HCT116 (cell line): ENCODE results near the gene SOCS4.

Experiments used
- EGR1 ChIP-seq: IDR thresholded peaks from 2 replicates; pipeline ENCODE4 v1.6.1; 2012; ENCODE audit warnings: low read depth
- RAD21 ChIP-seq: IDR thresholded peaks from 2 replicates; pipeline ENCODE4 v1.6.1; 2012; ENCODE audit warnings: low read depth, mild to moderate bottlenecking
- ZFX ChIP-seq: fragments of 450-650 bp; IDR thresholded peaks from 2 replicates; pipeline ENCODE4 v1.6.1; 2017
- TF ChIP-seq, protein P1 (sequence below), 3 experiments: fragments of 200-600 bp in 1 of 3; sonication (generic) in 1 of 3; IDR thresholded peaks in 2 of 3; conservative IDR thresholded peaks in 1 of 3; 2 replicates each; pipeline ENCODE4 v1.5.1; 2012 to 2017; ENCODE audit warnings: low read depth in 2 of 3, low read length in 2 of 3, antibody characterized with exemption in 1 of 3, borderline replicate concordance in 1 of 3, control low read depth in 1 of 3, mild to moderate bottlenecking in 1 of 3, mixed read lengths in 1 of 3, mixed run types in 1 of 3, moderate library complexity in 1 of 3; ENCODE audit not compliant: insufficient read depth in 1 of 3
- TF ChIP-seq, protein P2 (sequence below): IDR thresholded peaks from 2 replicates; pipeline ENCODE4 v1.6.1; 2012

DNA sequence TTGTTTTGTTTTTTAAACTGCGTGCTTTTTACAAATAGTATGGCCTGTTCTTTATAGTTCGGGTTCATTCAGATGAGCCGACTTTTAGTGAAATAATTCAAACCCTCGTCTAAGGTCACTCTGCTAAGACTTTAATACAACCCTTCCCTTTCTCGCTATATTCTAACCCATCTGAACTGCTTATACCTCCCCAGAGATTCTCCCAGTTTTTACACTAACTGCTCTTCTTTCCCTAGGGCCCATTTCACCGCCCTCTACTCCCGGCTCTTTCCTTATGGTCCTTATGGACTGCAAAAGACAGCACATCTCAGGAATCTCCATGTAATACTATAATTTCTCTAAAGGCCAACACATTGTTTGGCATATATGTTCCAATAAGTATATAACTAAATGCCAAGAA is 26.5 kb downstream of the SOCS4 start:
- TF ChIP-seq, protein P1, sequence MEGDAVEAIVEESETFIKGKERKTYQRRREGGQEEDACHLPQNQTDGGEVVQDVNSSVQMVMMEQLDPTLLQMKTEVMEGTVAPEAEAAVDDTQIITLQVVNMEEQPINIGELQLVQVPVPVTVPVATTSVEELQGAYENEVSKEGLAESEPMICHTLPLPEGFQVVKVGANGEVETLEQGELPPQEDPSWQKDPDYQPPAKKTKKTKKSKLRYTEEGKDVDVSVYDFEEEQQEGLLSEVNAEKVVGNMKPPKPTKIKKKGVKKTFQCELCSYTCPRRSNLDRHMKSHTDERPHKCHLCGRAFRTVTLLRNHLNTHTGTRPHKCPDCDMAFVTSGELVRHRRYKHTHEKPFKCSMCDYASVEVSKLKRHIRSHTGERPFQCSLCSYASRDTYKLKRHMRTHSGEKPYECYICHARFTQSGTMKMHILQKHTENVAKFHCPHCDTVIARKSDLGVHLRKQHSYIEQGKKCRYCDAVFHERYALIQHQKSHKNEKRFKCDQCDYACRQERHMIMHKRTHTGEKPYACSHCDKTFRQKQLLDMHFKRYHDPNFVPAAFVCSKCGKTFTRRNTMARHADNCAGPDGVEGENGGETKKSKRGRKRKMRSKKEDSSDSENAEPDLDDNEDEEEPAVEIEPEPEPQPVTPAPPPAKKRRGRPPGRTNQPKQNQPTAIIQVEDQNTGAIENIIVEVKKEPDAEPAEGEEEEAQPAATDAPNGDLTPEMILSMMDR (IDR thresholded peaks at IDR 0.05 in 2 of 3, conservative IDR thresholded peaks at IDR 0.05 in 1 of 3; ENCODE audit: borderline replicate concordance in 1 of 3, insufficient read depth in 1 of 3, low read depth in 2 of 3, low read length in 2 of 3): no peak
- TF ChIP-seq ZFX: no peak
- TF ChIP-seq, protein P2, sequence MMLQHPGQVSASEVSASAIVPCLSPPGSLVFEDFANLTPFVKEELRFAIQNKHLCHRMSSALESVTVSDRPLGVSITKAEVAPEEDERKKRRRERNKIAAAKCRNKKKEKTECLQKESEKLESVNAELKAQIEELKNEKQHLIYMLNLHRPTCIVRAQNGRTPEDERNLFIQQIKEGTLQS: no peak
- TF ChIP-seq EGR1: no peak
- TF ChIP-seq RAD21: no peak
